Activated effector memory CD4-positive, alpha-beta T cell treated with anti-CD3 and anti-CD28 coated beads, Interleukin-2, amount 50 U/mL, for 16 hours (primary cell): ENCODE results near the gene CADM2.
"Not testable (repeated sequence)": the region's sequence is repeated elsewhere in the genome, so short reads cannot be mapped to it uniquely, and the experiment has no call there.

Experiments used
- DNase-seq: peaks from one replicate; pipeline ENCODE4 v3.0.0-alpha.2; 2020

The CADM2 gene

GRCh38 chr3:84958495-84959469 is at the start of gene CADM2:
Gene CADM2 (plus strand): TSS chr3:84958989.
- peak; percentile 82 for DNase-seq

- not testable (repeated sequence) for DNase-seq
These were observed 40.2 kb upstream of the CADM2 start for GRCh38 chr3:84918592-84918991.

- no peak for DNase-seq
These were observed 36.1 kb upstream of the CADM2 start for GRCh38 chr3:84922682-84923081.

GRCh38 chr3:84925571-84925970 is 33.2 kb upstream of the CADM2 start:
- DNase-seq, result no peak

- DNase-seq, result no peak
These were observed 15.4 kb upstream of the CADM2 start for GRCh38 chr3:84943379-84943778.

DNA sequence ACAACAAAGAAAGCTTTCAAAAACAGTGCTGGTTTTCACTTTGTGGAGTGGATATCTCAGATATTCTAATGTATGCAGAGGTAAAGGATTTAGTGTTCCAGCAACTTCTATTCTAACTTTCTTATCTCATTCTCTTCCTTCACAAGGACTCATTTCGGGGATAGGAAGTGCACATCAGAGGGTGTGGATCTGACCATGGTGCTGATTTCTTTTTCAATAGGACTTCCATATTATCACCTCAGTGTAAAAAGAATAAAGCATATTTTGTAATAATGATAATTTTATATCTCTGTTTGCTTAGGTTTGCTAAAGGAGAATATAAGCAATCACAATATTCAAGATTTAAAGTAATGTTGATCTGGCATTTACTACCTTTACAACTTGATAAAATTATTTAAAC is 12.5 kb upstream of the CADM2 start:
- DNase-seq, result no peak

DNA sequence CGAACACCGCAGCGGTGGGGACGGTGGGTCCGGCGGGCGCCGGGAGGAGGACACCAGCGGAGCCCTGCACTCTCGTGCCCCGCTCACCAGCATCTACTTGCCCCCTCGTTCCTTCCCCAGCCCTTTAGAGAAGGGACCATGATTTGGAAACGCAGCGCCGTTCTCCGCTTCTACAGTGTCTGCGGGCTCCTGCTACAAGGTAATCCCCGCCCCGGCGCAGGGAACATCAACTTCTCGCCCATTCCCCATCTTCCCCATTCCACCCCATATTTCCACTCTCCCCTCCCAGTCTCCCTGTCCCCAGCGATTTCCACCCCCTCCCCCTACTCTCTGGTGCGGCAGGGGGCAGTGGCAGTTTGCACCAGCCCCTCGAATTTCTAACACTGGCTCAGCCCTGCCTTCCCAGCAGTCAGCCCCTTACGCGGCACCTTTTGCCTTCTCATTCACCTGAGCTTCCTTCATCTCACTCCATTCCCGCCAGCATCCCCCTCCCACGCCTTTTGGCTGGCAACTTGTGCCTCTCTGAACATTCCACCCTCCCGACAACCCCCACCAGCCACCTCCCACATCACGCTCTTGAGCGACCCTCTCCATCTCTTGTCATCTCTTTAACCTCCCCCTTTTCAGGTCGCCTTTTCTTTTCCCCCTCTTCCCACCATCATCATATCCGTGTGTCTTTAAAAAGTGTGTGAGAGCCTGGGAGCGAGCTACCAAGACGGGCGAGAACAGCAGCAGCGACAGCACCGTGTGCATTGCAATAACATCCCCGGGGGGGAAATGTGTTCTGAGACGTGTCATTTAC is 882 bp downstream of the CADM2 start:
- no peak for DNase-seq

GRCh38 chr3:84960581-84960980 is 1.8 kb downstream of the CADM2 start:
- no peak for DNase-seq

DNA sequence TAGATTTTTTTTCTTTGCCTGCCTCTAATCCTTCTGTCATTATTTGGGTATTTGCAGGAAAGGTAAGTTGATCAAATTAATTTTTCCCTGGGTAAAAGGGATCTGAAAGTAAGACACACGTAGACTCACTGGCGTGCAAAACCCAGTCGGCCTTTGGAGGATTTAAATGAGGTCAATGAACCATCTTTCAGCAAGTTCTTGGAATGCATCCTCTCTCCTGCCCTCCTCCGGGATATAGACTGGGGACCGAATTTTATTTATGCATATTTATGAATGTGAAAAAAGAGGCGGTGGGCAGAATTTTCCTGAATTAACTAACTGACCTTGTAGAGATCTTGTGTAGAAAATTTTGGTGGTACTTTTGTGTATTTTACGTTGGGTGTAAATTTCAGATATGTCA is 2.2 kb downstream of the CADM2 start:
- no peak for DNase-seq

- DNase-seq, result no peak
These were observed 2.9 kb downstream of the CADM2 start for GRCh38 chr3:84961521-84962255.

DNA sequence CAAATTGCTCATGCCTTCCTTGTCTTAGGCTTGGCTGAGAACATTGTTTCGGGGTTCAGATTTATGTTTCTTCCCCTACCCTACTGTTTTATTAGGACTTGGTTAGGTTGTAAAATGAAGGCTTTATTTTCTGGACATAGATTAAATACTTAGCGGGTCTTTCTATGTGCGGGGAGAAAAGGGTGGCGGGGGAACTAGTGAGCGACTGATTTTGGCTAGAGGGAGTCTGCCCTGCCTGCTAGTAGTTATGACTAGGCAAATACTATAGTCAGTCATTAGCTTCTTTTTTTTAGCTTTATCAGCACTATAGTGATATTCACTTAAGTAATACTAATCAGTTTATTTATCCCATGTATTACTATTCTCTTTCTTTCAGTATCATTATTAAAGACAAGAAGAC is 3.6 kb downstream of the CADM2 start:
- DNase-seq, result no peak

DNA sequence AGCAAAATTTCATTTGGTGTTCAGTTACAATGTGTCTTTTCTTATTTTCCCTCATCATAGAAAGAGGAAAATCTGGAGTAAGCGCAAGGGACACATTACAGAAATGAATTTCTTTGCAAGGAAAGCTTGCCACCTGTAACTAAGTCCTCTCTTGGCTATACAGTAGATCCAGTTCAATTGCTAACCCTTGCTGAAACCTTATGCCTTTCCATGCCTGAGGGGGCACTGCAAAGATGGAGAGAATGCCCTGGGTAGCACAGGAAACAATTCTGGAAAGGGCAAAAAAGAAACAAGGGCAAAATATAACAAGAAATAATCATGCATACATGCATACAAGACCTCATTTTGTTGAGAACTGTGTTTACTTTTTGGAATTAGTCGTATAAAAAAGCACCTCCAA is 4.3 kb downstream of the CADM2 start:
- no peak for DNase-seq

- DNase-seq, result no peak
These were observed 6.4 kb downstream of the CADM2 start for GRCh38 chr3:84965141-84965540.

DNA sequence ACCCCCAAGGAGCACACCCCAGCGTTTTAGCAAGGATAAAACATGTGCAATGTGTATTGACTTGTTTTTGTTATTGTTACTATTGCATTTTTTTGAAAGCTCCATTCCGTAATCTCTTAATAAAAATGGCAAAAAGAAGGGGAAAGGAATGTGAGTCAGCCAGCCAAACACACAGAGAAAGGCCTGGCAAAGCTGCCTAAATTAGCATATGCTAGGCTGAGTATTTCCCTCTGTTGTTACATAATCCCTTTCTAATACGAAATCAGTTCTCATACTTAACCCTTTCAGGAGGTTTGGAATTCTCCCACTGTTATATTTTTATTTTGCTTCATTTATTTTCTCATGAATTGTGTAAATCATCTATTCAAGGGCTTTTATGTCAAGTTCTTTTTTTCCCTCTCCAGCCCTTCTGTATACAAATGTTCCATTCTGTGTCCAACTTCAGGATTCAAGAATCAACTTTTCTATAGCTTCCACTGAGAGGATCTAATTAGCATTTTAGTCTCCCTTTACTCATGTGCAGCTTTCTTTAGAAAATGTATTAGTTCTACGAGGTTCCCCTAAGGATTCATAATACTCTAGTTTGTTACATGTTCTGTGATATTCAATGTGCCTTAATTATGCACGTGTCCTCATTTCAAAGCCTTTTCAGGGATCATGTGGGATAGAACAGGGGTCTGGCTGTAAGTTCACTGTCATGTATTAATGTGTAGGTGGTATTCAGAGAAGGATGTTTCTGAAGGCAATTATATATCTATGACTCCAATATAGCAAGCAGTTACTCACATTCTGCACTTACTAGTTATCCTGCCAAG is 9.2 kb downstream of the CADM2 start:
- DNase-seq, result no peak

- DNase-seq, result no peak
These were observed 10.0 kb downstream of the CADM2 start for GRCh38 chr3:84968701-84969235.

- DNase-seq, result no peak
These were observed 15.6 kb downstream of the CADM2 start for GRCh38 chr3:84974347-84974746.

- DNase-seq, result no peak
These were observed 18.2 kb downstream of the CADM2 start for GRCh38 chr3:84977021-84977420.

- no peak for DNase-seq
These were observed 20.1 kb downstream of the CADM2 start for GRCh38 chr3:84978843-84979242.

- no peak for DNase-seq
These were observed 21.2 kb downstream of the CADM2 start for GRCh38 chr3:84980011-84980410.

GRCh38 chr3:84980456-84980855 is 21.7 kb downstream of the CADM2 start:
- DNase-seq, result no peak

DNA sequence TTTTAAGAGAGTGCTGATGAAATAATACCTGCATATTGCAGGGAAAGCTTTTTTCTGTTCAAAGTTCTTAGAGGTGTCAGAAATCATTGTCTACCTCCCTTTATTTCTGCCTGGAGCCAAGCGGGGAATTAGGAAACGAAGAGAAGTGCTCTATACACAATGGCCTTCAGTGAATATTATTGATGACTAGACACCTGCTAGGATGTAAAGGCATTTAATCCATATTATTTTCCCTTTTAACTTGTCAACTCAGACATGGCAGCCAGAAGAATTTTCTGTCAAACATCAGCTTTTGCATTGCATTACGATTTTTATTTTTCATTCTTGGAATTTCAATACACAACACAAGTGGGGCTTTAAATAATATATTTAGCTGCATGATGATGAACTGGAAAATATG is 24.7 kb downstream of the CADM2 start:
- DNase-seq, result no peak

GRCh38 chr3:84984429-84984828 is 25.6 kb downstream of the CADM2 start:
- DNase-seq, result no peak
